ENCODE results near the gene ACAP2. TPM values are rescaled to one million over a fixed set of nuclear protein-coding genes. Genes with fewer than 3 reads are reported as not detected.
A peak's percentile ranks its signal among the peaks of the same experiment; 100 is the strongest.
"Not testable (repeated sequence)": the region's sequence is repeated elsewhere in the genome, so short reads cannot be mapped to it uniquely, and the experiment has no call there.

ACAP2 gene
- total RNA-seq, 2 experiments from 2014 or later = 43.9 to 80.7 TPM

DNA sequence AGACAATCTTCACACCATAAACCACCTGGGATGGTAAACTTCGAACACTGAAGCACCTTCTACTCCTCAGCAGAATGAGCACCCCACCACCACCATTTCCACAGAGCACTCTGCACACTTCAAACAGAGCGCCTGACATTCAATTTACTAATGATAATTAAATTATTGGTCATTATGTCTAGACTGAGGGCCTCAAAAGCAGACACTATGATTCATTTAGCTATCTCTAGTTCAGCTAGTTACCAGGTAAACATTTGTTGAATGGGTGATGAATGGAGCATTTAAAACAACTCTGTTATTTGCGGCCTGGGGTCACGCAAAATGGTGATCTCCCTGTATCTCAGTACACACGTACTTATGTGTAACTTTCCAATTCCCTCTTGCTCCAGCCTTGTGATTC lies 40.9 kb downstream of the ACAP2 start:
- POLR2A ChIA-PET = interaction anchor here (0.6 to 0.9 kb wide), 2 partner anchors 9 to 637 kb away, joined by 3 to 4 read pairs; no protein-coding TSS in a partner anchor
- no peak overlapping the region for H3K27ac ChIP-seq (ENCODE audit: low read depth, low read length, poor library complexity, severe bottlenecking)
- H3K4me2 ChIP-seq (ENCODE audit: low read length) = no peak overlapping the region
- CTCF ChIA-PET (ENCODE audit: unreplicated experiment) = no interaction called here
- BruUV-seq (replicated peaks) = no TSS peak
- peaks cover 28% of the 10 kb centered on the region for H4K20me1 ChIP-seq (ENCODE audit: insufficient read depth, low read length)
- intact Hi-C loops (cut with micrococcal nuclease; ENCODE audit: unreplicated experiment) = no loop called here
- no peaks in the 10 kb centered on the region for H3K9me2 ChIP-seq (ENCODE audit: insufficient read depth, low read length)
- no peak for DNase-seq (ENCODE audit: low spot score)
- H3K4me3 ChIP-seq (ENCODE audit: low read depth, low read length, poor library complexity, severe bottlenecking) = no peak overlapping the region
- H3K79me2 ChIP-seq (ENCODE audit: insufficient read depth, low read depth, low read length) = peaks cover 76% of the 10 kb centered on the region
- peaks cover 8% of the 10 kb centered on the region for H3K4me1 ChIP-seq (ENCODE audit: insufficient read depth, low read length, poor library complexity, severe bottlenecking)
- TF ChIP-seq, protein P1, sequence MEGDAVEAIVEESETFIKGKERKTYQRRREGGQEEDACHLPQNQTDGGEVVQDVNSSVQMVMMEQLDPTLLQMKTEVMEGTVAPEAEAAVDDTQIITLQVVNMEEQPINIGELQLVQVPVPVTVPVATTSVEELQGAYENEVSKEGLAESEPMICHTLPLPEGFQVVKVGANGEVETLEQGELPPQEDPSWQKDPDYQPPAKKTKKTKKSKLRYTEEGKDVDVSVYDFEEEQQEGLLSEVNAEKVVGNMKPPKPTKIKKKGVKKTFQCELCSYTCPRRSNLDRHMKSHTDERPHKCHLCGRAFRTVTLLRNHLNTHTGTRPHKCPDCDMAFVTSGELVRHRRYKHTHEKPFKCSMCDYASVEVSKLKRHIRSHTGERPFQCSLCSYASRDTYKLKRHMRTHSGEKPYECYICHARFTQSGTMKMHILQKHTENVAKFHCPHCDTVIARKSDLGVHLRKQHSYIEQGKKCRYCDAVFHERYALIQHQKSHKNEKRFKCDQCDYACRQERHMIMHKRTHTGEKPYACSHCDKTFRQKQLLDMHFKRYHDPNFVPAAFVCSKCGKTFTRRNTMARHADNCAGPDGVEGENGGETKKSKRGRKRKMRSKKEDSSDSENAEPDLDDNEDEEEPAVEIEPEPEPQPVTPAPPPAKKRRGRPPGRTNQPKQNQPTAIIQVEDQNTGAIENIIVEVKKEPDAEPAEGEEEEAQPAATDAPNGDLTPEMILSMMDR (conservative IDR thresholded peaks at IDR 0.05; ENCODE audit: low read length) = no peak
- no peak for TF ChIP-seq EZH2phosphoT487 (IDR thresholded peaks at IDR 0.05; ENCODE audit: borderline replicate concordance, low read depth, low read length)
- peaks cover 12% of the 10 kb centered on the region for H3K36me3 ChIP-seq (ENCODE audit: insufficient read depth, low read length)
- H2AFZ ChIP-seq (ENCODE audit: low read length) = no peak overlapping the region
- H3K9me3 ChIP-seq (ENCODE audit: low read length) = no peaks in the 10 kb centered on the region

DNA sequence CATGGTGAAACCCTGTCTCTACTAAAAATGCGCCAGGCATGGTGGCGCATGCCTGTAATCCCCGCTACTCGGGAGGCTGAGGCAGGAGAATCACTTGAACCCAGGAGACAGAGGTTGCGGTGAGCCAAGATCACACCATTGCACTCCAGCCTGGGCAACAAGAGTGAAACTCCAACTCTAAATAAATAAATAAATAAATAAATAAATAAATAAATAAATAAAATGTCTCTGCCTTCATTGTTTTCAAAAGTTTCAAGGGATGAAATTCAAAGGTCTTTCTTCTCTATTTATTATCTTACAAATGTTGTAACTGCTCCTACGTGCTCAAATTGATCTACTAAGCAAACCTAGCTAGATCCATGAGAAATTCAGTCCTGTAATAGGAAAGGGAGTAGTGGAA lies 44.4 kb downstream of the ACAP2 start:
- POLR2A ChIA-PET = interaction anchor here (1.0 kb wide), 1 partner anchor 9 kb away, joined by 5 read pairs; no protein-coding TSS in a partner anchor
- DNase-seq (ENCODE audit: low spot score); H3K27ac ChIP-seq (ENCODE audit: low read depth, low read length, poor library complexity, severe bottlenecking); H3K4me2 ChIP-seq (ENCODE audit: low read length); H3K36me3 ChIP-seq (ENCODE audit: insufficient read depth, low read length); CTCF ChIA-PET (ENCODE audit: unreplicated experiment); BruUV-seq (replicated peaks); H3K4me3 ChIP-seq (ENCODE audit: low read depth, low read length, poor library complexity, severe bottlenecking); intact Hi-C loops (cut with micrococcal nuclease; ENCODE audit: unreplicated experiment); H3K9me2 ChIP-seq (ENCODE audit: insufficient read depth, low read length); H2AFZ ChIP-seq (ENCODE audit: low read length); H3K9me3 ChIP-seq (ENCODE audit: low read length): not testable (repeated sequence)
- Histone ChIP-seq H3K4me1 (ENCODE audit: insufficient read depth, low read length, poor library complexity, severe bottlenecking) (peaks cover 24% of the 10 kb centered on the region), H3K79me2 (ENCODE audit: insufficient read depth, low read depth, low read length) (peaks cover 86% of the 10 kb centered on the region), H4K20me1 (ENCODE audit: insufficient read depth, low read length) (peaks cover 26% of the 10 kb centered on the region)

DNA sequence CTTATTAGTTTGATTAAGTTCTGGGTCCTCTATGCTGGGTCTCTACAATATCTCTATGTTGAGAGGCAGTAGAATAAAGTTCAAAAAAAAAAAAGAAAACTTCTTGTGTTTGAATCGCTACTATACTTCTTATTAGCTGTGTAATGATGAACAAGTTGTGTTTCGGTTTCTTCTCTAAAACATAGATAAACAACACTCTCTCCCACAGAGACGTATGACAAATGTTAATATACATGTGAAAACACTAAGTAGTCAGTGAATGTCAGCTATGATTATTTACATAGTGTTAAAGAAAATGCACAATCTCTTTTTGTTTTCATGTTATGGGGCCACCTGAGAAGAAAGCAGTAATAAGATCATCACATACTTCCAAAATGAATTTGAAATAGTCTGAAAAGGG lies 45.3 kb downstream of the ACAP2 start:
- intact Hi-C loops (cut with micrococcal nuclease; ENCODE audit: unreplicated experiment) = no loop called here

More for the DNA sequence above, 45.3 kb downstream of the ACAP2 start:
- H3K9me3 ChIP-seq (ENCODE audit: low read length) = peaks cover 10% of the 10 kb centered on the region; the same call in 1 of the 2 replicates
- H3K4me2 ChIP-seq (ENCODE audit: low read length) = peak overlapping the region; percentile 36; the same call in 1 of the 2 replicates
- H3K4me1 ChIP-seq (ENCODE audit: insufficient read depth, low read length, poor library complexity, severe bottlenecking) = peaks cover 29% of the 10 kb centered on the region
- no peak for DNase-seq (ENCODE audit: low spot score)
- H3K9me2 ChIP-seq (ENCODE audit: insufficient read depth, low read length) = no peaks in the 10 kb centered on the region
- no TSS peak for BruUV-seq (replicated peaks)
- POLR2A ChIA-PET = interaction anchor here (0.5 to 1.2 kb wide), 2 partner anchors 10 to 144 kb away, joined by 3 to 4 read pairs; no protein-coding TSS in a partner anchor
- no peak overlapping the region for H2AFZ ChIP-seq (ENCODE audit: low read length)
- H3K79me2 ChIP-seq (ENCODE audit: insufficient read depth, low read depth, low read length) = peaks cover 85% of the 10 kb centered on the region
- H3K27ac ChIP-seq (ENCODE audit: low read depth, low read length, poor library complexity, severe bottlenecking) = no peak overlapping the region
- peaks cover 17% of the 10 kb centered on the region; the same call in 1 of the 2 replicates for H4K20me1 ChIP-seq (ENCODE audit: insufficient read depth, low read length)
- no peak for TF ChIP-seq EZH2phosphoT487 (IDR thresholded peaks at IDR 0.05; ENCODE audit: borderline replicate concordance, low read depth, low read length)
- TF ChIP-seq, protein P1 (conservative IDR thresholded peaks at IDR 0.05; ENCODE audit: low read length) = no peak
- 0 out of 2 replicates have a peak, but pooled peaks cover 9% of the 10 kb centered on the region for H3K36me3 ChIP-seq (ENCODE audit: insufficient read depth, low read length)
- CTCF ChIA-PET (ENCODE audit: unreplicated experiment) = no interaction called here
- H3K4me3 ChIP-seq (ENCODE audit: low read depth, low read length, poor library complexity, severe bottlenecking) = no peak overlapping the region

Measured in OCI-LY7 (cell line).